NCI-H748 (cell line): Measurements from ENCODE around the gene FAM25G.
"Not testable (repeated sequence)": the region's sequence is repeated elsewhere in the genome, so short reads cannot be mapped to it uniquely, and the experiment has no call there.

Source experiments
- DNase-seq: peaks from one replicate; lab custom pipeline; 2025; ENCODE audit not compliant: unreplicated experiment; lab: John Stamatoyannopoulos, UW

FAM25G gene

GRCh38 chr10:47465216-47465917 lies 26.1 kb downstream of the FAM25G start:
- DNase-seq: not testable (repeated sequence)

DNA sequence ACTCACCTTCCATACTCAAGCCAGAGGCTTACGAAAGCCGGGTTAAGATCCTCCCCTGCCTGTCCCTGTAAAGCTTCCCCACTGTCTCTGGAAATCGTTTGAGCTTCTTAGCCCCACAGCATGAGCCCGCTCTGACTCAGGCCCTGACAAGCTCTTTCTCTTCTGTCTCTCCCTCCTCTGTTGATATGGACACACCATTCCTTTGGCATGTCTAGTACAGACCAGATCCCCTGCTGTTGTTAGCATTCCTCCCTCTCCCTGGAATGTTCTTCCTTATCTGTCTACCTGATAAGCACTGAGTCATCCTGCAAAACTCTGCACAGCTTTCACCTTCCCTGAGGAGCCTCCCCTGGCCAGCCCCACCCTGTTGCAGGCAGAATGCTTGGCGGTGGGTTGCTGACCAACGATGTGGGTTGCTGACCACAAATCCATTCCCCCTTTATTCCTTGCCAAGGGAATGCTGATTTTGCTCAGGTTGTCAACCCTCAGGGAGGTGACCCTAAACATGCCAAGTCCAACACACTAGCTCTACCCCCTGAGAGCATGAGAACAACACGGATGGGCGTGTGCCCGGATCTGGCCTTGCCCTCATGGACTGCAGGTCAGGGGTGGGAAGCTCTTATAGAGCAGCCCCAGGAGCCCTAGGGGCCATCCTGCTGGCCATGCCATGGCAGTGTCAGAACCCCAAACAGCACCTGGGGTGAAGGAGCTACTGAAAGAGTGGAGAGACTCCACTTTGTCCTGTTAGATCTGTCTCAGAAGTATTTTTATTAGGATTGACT lies 28.7 kb downstream of the FAM25G start:
- DNase-seq: not testable (repeated sequence)

- DNase-seq: peak; percentile 43
These were observed 30.2 kb downstream of the FAM25G start for GRCh38 chr10:47461261-47461687.

- DNase-seq: no peak
These were observed 32.9 kb downstream of the FAM25G start for GRCh38 chr10:47458466-47459154.

- no peak for DNase-seq
These were observed 33.7 kb downstream of the FAM25G start for GRCh38 chr10:47457826-47458225.

- no peak for DNase-seq
These were observed 34.0 kb downstream of the FAM25G start for GRCh38 chr10:47457528-47457820.

DNA sequence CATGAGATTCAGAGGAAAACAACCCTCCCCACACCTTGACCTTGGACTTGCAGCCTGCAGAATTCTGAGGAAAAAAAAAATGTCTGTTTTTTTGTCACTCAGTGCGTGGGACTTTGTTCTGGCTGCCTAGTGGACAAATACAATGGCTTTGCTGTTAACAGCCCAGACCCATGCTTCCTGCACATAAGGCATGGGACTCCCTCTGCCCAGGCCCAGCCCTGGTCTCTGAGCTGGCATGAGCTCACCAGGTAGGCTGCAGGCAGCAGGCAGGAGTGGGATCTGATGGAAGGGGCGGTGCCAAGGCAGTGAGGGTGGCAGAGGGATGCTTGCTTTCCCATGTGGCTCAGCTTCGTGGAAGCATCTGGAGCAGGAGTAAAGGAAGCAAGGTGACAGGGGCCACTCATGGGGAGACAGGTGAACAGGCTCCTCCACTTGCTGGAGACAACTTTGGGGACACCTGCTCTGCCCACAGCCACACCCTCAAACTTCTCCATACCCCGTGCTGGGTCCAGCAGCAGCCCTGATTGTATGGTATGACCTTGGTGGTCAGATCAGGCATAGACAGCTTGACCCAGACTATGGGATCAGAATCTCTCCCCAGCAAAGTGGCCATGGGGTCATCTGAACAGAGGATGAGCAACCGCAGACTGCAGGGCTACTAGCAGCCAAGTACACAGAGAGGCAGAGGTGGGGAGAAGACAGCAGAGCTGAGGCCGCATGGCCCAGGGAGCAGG lies 34.5 kb downstream of the FAM25G start:
- no peak for DNase-seq

DNA sequence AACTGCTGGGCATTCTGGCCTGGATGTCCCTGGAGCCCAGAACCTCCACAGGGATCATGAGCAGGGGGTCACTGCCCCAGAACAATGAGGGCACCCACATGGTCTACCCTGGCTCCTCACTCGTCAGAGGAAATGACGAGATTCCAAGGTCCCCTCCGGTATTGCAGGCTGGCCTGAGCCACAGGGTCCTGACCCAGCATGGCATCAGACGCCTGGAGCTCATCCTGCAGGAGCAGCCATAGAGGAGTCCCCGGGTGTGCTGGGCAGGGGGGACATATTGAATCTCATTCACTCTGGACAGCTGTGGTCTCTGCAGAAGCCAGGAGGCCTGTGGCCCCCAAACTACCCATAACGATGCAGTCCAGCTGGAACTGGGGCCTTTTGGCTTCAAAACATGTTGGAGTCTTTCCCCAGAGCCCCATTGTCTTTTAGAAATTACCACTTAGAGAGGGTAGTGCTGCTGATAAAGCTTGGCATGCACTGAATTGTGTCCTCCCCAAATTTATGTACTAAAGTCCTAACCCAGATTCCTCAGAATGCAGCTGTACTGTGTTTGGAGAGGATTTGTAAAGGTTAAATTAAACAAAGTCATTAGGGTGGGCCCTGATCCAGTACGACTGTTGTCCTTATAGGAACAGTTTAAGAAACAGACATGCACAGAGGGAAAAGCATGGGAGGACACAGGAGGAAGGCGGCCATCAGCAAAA lies 35.3 kb downstream of the FAM25G start:
- DNase-seq: no peak

DNA sequence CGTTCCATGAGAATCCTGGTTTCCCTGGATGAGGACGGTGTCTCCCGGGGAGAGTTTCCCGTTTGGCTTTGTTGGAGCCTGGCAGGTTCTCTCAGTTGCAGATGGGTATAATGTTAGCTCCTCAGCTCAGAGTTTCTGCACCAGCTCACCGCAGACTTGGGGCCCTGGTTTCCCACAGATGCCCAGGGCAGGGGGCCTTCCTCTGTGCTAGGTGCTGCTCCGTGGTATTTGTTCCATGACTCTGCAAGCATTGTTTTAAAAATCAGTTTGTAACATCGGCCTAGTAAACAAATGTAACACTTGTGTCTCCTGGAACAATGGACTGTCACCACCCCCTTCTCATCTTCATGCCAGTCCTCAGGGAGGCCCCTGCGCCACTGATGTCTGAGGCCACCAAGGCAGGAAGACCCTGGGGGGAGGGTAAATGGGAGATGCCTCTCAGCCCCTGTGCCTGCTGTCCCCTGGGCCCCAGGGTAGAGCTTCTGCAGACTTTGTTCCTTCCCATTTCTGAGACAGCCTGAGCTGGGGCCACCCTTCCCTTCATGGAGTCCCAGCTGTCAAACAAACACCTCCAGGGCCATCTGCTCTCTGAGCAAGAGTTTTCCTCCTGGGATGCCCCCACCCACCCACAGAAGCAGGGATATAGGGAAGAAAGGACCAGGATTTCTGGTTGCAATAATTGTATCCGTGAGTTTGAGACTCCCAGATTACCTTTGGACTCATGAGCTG lies 36.0 kb downstream of the FAM25G start:
- DNase-seq: not testable (repeated sequence)

- DNase-seq: no peak
These were observed 36.8 kb downstream of the FAM25G start for GRCh38 chr10:47454780-47455058.

GRCh38 chr10:47454008-47454779 lies 37.3 kb downstream of the FAM25G start:
- no peak for DNase-seq

- no peak for DNase-seq
These were observed 38.1 kb downstream of the FAM25G start for GRCh38 chr10:47453141-47454007.

DNA sequence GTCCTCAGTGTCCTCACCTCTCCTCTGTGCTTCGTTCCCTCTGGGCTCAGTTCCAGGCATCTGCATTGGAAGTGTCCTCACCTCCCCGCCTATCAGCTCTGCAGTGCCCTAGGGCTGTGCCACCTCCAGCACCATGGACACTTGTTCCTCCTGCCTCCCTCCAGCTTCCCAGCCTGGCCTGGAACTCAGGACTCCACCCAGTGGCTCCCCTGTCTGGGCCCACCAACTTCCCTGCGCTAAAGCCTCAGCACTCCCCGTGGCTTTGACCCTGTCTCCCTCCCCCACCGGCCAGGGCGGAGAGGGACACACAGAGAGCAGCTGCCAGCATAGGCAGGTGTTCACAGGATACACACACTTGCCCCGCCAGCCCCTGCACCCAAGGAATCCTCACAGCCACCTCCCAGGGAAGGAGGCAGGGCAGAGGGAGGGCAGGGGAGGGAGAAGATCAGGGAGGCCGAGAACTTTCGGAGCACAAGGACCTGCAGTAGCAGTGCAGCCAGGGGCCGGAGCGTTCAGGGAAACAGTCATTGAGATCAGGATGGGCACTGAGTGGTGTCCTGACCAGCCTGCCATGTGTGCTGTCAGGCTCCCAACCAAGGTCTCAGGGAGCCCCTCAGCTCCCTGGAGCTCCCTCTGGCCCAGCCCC lies 38.9 kb downstream of the FAM25G start:
- DNase-seq: no peak

GRCh38 chr10:47451998-47452494 lies 39.5 kb downstream of the FAM25G start:
- no peak for DNase-seq

DNA sequence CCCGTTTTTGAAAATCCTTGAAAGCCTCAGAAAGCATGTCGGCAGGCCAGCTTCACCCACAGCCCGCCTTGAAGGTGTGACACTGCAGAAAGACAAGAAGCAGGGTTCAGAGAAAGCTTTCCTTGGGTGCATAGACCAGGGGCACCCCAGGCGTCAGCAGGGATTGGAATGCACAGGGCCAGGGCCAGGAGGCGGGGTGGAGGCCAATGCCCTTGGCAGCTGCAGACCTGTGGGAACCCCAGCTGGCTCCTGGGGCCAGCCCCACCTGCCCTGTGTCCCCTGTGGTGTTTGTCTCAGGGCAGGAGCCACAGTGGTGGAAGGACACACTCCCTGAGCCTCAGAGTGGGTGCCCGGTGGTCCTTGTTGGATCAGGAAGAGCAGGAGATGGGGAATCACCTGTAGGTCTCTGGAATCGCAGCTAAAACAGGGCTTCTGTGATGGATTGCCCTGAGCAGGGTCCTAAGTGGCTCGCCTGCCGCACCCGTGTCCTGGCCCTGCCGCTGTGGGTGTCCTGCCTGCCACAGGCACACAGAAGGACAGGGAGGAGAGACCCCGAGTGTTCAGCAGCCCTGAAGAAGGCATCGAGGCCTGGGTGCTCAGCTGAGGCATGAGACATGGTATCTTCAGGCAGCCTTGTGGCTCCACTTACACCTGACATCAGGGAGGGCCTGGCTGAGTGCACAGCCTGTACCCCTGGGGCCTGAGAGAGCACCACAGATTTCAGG lies 40.1 kb downstream of the FAM25G start:
- DNase-seq: no peak

GRCh38 chr10:47450442-47450841 lies 41.1 kb downstream of the FAM25G start:
- no peak for DNase-seq

- DNase-seq: no peak
These were observed 41.5 kb downstream of the FAM25G start for GRCh38 chr10:47449979-47450378.
